IMR-90 (cell line): Measurements from ENCODE around the gene CELSR2. TPM values are rescaled to one million over a fixed set of nuclear protein-coding genes. Genes with fewer than 3 reads are reported as not detected.

ENCODE experiments used
- ATAC-seq: fragments of 200-7000 bp; cut with Tn5 transposase; 2 replicates; pipeline ENCODE4 v1.9.1; 2020; ENCODE audit warnings: low read depth, mild to moderate bottlenecking, moderate library complexity
- BruUV-seq: library from RNA; stranded (reverse); fragments of 400-500 nt; replicated peaks from 2 replicates; lab custom pipeline; 2021; lab: Mats Ljungman, UMichigan
- CTCF ChIA-PET: fragments of 300-600 bp; formaldehyde crosslinking; extraction: SDS; loops from one replicate; lab custom pipeline; 2021; ENCODE audit warnings: antibody characterized with exemption; lab: Yijun Ruan, JAX
- POLR2A ChIA-PET: fragments of 300-600 bp; sonication (Branson Sonifier 250); formaldehyde crosslinking; loops from one replicate; lab custom pipeline; 2022; ENCODE audit warnings: antibody characterized with exemption; ENCODE audit not compliant: unreplicated experiment; lab: Charles Lee
- DNase-seq: peaks from one replicate; pipeline ENCODE4 v3.0.0; 2013
- H2AFZ ChIP-seq: replicated peaks from 2 replicates; pipeline ENCODE3; 2013; ENCODE audit warnings: low read length, mild to moderate bottlenecking; ENCODE audit not compliant: poor library complexity
- H2AK5ac ChIP-seq: 2 replicates; pipeline ENCODE4 v1.6.1; 2013; ENCODE audit warnings: low read depth, low read length, inconsistent platforms
- H2AK9ac ChIP-seq: replicated peaks from 2 replicates; pipeline ENCODE3; 2013; ENCODE audit warnings: mild to moderate bottlenecking, low read depth, low read length, moderate library complexity; ENCODE audit not compliant: poor library complexity
- H2BK120ac ChIP-seq: 2 replicates; pipeline ENCODE4 v1.6.1; 2013; ENCODE audit warnings: low read depth, low read length, inconsistent platforms
- H2BK15ac ChIP-seq: 3 replicates; pipeline ENCODE4 v1.6.1; 2013; ENCODE audit warnings: low read depth, low read length, inconsistent platforms
- H2BK20ac ChIP-seq: 2 replicates; pipeline ENCODE4 v1.6.1; 2013; ENCODE audit warnings: low read depth, mild to moderate bottlenecking, inconsistent platforms, low read length, moderate library complexity
- H2BK5ac ChIP-seq: 2 replicates; pipeline ENCODE4 v1.6.1; 2013; ENCODE audit warnings: mild to moderate bottlenecking, low read depth, low read length, inconsistent platforms; ENCODE audit not compliant: poor library complexity, severe bottlenecking
- H3K14ac ChIP-seq: replicated peaks from 2 replicates; pipeline ENCODE4 v1.6.1; 2013; ENCODE audit warnings: low read depth, low read length, inconsistent platforms
- H3K18ac ChIP-seq: 2 replicates; pipeline ENCODE4 v1.6.1; 2013; ENCODE audit warnings: low read depth, low read length, control low read depth
- H3K23ac ChIP-seq: 2 replicates; pipeline ENCODE4 v1.6.1; 2013; ENCODE audit warnings: low read depth, low read length, inconsistent platforms
- H3K27ac ChIP-seq: 2 replicates; pipeline ENCODE4 v1.5.1; 2013; ENCODE audit warnings: mild to moderate bottlenecking, control low read depth, low read length; ENCODE audit not compliant: insufficient read depth
- H3K27me3 ChIP-seq: 2 replicates; pipeline ENCODE4 v1.6.1; 2013; ENCODE audit warnings: low read length; ENCODE audit not compliant: control insufficient read depth, insufficient read depth
- H3K36me3 ChIP-seq: 2 replicates; pipeline ENCODE4 v1.6.1; 2013; ENCODE audit warnings: low read length, mixed read lengths; ENCODE audit not compliant: control insufficient read depth, insufficient read depth
- H3K4ac ChIP-seq: 2 replicates; pipeline ENCODE4 v1.6.1; 2013; ENCODE audit warnings: low read depth, low read length, inconsistent platforms
- H3K4me1 ChIP-seq: 2 replicates; pipeline ENCODE4 v1.6.1; 2013; ENCODE audit warnings: low read length, mixed read lengths; ENCODE audit not compliant: control insufficient read depth, insufficient read depth
- H3K4me2 ChIP-seq: 2 replicates; pipeline ENCODE4 v1.6.1; 2013; ENCODE audit warnings: low read depth, mild to moderate bottlenecking, control low read depth, low read length, moderate library complexity
- H3K4me3 ChIP-seq: 2 replicates; pipeline ENCODE4 v1.5.1; 2013; ENCODE audit warnings: low read depth, mild to moderate bottlenecking, control low read depth, low read length, moderate library complexity; ENCODE audit not compliant: insufficient read depth
- H3K56ac ChIP-seq: 2 replicates; pipeline ENCODE4 v1.6.1; 2013; ENCODE audit warnings: low read length, inconsistent platforms; ENCODE audit not compliant: insufficient read depth; ENCODE audit errors: extremely low read depth
- H3K79me1 ChIP-seq, 2 experiments: 2 replicates each; pipeline ENCODE4 v1.6.1; 2013; ENCODE audit warnings: low read length in 2 of 2, inconsistent platforms in 1 of 2, low read depth in 1 of 2
- H3K9ac ChIP-seq: 2 replicates; pipeline ENCODE4 v1.6.1; 2013; ENCODE audit warnings: low read depth, low read length, control low read depth
- H3K9me1 ChIP-seq: 2 replicates; pipeline ENCODE4 v1.6.1; 2013; ENCODE audit warnings: low read length, inconsistent platforms; ENCODE audit not compliant: insufficient read depth
- H3K9me3 ChIP-seq: 2 replicates; pipeline ENCODE4 v1.6.1; 2013; ENCODE audit warnings: low read length; ENCODE audit not compliant: control insufficient read depth, insufficient read depth
- H4K20me1 ChIP-seq: 2 replicates; pipeline ENCODE4 v1.6.1; 2013; ENCODE audit warnings: low read length, inconsistent platforms; ENCODE audit not compliant: insufficient read depth
- H4K5ac ChIP-seq: 2 replicates; pipeline ENCODE4 v1.6.1; 2013; ENCODE audit warnings: mild to moderate bottlenecking, low read depth, low read length, control low read depth
- H4K8ac ChIP-seq, 2 experiments: 2 replicates each; pipeline ENCODE4 v1.6.1; 2013; ENCODE audit warnings: low read depth in 2 of 2, low read length in 2 of 2, control low read depth in 1 of 2, inconsistent platforms in 1 of 2
- H4K91ac ChIP-seq: 2 replicates; pipeline ENCODE4 v1.6.1; 2013; ENCODE audit warnings: low read depth, low read length, inconsistent platforms; ENCODE audit not compliant: insufficient read depth
- CEBPB ChIP-seq: IDR thresholded peaks from 2 replicates; pipeline ENCODE4 v1.6.1; 2012; ENCODE audit warnings: low read depth, low read length, improper control_type of control experiment
- MAFK ChIP-seq: IDR thresholded peaks from 2 replicates; pipeline ENCODE4 v1.6.1; 2012; ENCODE audit warnings: low read depth, low read length, improper control_type of control experiment
- WGBS, 2 experiments: methylation state at CpG; one replicate each; pipeline versions ENCODE4 v1.1.5 to v1.1.7; 2013; ENCODE audit warnings: missing lambda C conversion rate in 2 of 2; ENCODE audit not compliant: insufficient read length in 1 of 2; ENCODE audit errors: extremely low coverage in 2 of 2; 5-methylcytosine and 5-hydroxymethylcytosine counted together
- dilution Hi-C: fragments of 300-500 bp; cut with HindIII; formaldehyde crosslinking; loops from one replicate; pipeline ENCODE4 v1.14.3; 2018; ENCODE audit warnings: low sequenced_read_pairs; ENCODE audit not compliant: unreplicated experiment
- in situ Hi-C: fragments of 300-500 bp; cut with MboI; formaldehyde crosslinking; loops from 3 replicates; pipeline ENCODE4 v1.14.3; 2019; ENCODE audit warnings: low sequenced_read_pairs, inconsistent platforms, mixed read lengths
- intact Hi-C: fragments of 100-400 bp; cut with micrococcal nuclease; formaldehyde crosslinking; loops from 2 replicates; pipeline ENCODE4 v1.10.0; 2022
- polyA plus RNA-seq, 3 experiments: library from polyadenylated mRNA; depleted of rRNA; stranded (reverse); fragments of >200 nt; gene quantifications; 2 replicates each; pipeline ENCODE4 v1.2.3, GENCODE V29; 2012; ENCODE audit warnings: low replicate concordance in 1 of 3
- total RNA-seq: library from RNA; depleted of rRNA; stranded (reverse); fragments of >200 nt; gene quantifications from 2 replicates; pipeline ENCODE4 v1.2.3, GENCODE V29; 2012

CELSR2 gene
- total and polyA plus RNA-seq, 2 of the 4 experiments (the other 2 are of a cell fraction) = 1.3 to 5.3 TPM

DNA sequence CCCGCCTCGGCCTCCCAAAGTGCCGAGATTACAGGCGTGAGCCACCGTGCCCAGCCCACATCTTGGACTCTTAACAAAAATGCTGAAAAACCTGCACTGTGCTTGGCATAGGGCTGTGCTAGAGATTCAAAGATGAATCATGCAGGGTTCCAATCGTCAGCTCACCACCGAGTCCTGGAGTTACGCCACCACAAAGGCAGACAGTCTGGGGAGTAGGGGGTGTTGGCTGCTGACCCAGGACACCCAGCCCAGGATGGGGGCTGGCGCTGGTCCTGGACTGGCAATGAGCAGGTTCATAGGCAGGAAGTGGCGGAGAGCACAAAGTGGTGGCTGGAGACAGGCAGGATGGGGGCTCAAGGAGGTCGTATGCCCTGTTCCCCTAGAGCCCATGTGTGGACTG lies 17.6 kb downstream of the CELSR2 start:
- H4K8ac ChIP-seq = no peak overlapping the region
- intact Hi-C loops (no loop called here), dilution Hi-C loops (no loop called here), in situ Hi-C loops (loop anchor here (10.0 kb wide), 1 partner anchor 268 kb away; the partner anchor contains the start of gene GPR61)
- H2AK9ac ChIP-seq = peak overlapping the region; percentile 2
- H2BK5ac ChIP-seq = no peak overlapping the region
- no peak overlapping the region for H2BK15ac ChIP-seq
- 0 out of 2 replicates have a peak overlapping the region, but pooled peaks have one; percentile 2 for H2AK5ac ChIP-seq
- H3K4me3 ChIP-seq = no peak overlapping the region
- POLR2A ChIA-PET = no interaction called here
- peak; percentile 15; the same call in 1 of the 2 replicates for ATAC-seq
- no TSS peak for BruUV-seq
- peak; percentile 32; the same call in 1 of the 2 replicates for TF ChIP-seq CEBPB
- TF ChIP-seq MAFK = no peak
- H3K4me2 ChIP-seq = no peak overlapping the region
- no peak overlapping the region for H3K14ac ChIP-seq
- H3K23ac ChIP-seq = no peak overlapping the region
- no peak overlapping the region for H3K56ac ChIP-seq
- H3K9ac ChIP-seq = no peak overlapping the region
- H3K4me1 ChIP-seq = no peaks in the 10 kb centered on the region
- H3K79me1 ChIP-seq = no peaks in the 10 kb centered on the region
- CTCF ChIA-PET = no interaction called here
- no peak overlapping the region; the same call in 1 of the 2 replicates for H4K91ac ChIP-seq
- no peak overlapping the region for H2AFZ ChIP-seq
- H2BK20ac ChIP-seq = no peak overlapping the region
- no peak overlapping the region for H3K27ac ChIP-seq
- 66% methylated on average over 8 of the region's 11 CpGs; no CpG with 5 or more reads in 1 of the 2 experiments for WGBS, 2 experiments
- peak; percentile 44 for DNase-seq
- no peaks in the 10 kb centered on the region for H3K27me3 ChIP-seq
- no peak overlapping the region for H3K4ac ChIP-seq
- no peaks in the 10 kb centered on the region; the same call in 1 of the 2 replicates for H3K9me1 ChIP-seq
- H3K36me3 ChIP-seq = peaks cover 2% of the 10 kb centered on the region; the same call in 1 of the 2 replicates
- no peak overlapping the region for H2BK120ac ChIP-seq
- H4K20me1 ChIP-seq = no peaks in the 10 kb centered on the region
- peaks cover 2% of the 10 kb centered on the region; the same call in 1 of the 2 replicates for H3K9me3 ChIP-seq
- H4K5ac ChIP-seq = no peak overlapping the region
- H3K18ac ChIP-seq = no peak overlapping the region
